ENCODE data around the gene PPP1R13L. TPM values are rescaled to one million over a fixed set of nuclear protein-coding genes. Genes with fewer than 3 reads are reported as not detected.
A peak's percentile ranks its signal among the peaks of the same experiment; 100 is the strongest.

Gene PPP1R13L
- total RNA-seq, 1 donor: 2.8 TPM

- peak overlapping the region; percentile 59 for H3K4me3 ChIP-seq (ENCODE audit: low read depth, low read length)
- DNase-seq (ENCODE audit: low read depth): peak; percentile 27
- TF ChIP-seq, protein P1, sequence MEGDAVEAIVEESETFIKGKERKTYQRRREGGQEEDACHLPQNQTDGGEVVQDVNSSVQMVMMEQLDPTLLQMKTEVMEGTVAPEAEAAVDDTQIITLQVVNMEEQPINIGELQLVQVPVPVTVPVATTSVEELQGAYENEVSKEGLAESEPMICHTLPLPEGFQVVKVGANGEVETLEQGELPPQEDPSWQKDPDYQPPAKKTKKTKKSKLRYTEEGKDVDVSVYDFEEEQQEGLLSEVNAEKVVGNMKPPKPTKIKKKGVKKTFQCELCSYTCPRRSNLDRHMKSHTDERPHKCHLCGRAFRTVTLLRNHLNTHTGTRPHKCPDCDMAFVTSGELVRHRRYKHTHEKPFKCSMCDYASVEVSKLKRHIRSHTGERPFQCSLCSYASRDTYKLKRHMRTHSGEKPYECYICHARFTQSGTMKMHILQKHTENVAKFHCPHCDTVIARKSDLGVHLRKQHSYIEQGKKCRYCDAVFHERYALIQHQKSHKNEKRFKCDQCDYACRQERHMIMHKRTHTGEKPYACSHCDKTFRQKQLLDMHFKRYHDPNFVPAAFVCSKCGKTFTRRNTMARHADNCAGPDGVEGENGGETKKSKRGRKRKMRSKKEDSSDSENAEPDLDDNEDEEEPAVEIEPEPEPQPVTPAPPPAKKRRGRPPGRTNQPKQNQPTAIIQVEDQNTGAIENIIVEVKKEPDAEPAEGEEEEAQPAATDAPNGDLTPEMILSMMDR (IDR thresholded peaks at IDR 0.05; ENCODE audit: insufficient read depth, low read length): no peak
Measured at GRCh38 chr19:45442778-45443461, 38.1 kb upstream of the PPP1R13L start.

DNA sequence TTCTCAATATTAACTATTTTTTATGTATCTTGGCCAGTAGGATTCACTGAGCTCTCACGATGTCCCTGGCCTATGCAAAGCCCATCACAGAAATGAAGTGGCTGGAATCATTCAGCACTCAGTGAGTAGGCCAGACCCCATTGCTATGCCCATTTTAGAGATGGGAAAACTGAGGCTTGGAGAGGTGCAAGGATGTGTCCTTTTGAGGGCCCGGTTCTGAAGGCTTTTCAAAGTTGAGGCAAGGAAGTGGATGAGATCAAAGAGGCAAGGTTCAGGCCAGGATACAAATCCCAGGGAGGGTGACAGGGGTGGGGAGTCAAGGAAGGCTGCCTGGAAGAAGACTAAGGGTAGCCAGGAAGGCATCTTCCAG lies 37.5 kb upstream of the PPP1R13L start:
- TF ChIP-seq, protein P1 (IDR thresholded peaks at IDR 0.05; ENCODE audit: insufficient read depth, low read length): no peak
- DNase-seq (ENCODE audit: low read depth): no peak
- no peak overlapping the region for H3K4me3 ChIP-seq (ENCODE audit: low read depth, low read length)

- no peak for DNase-seq (ENCODE audit: low read depth)
- H3K4me3 ChIP-seq (ENCODE audit: low read depth, low read length): no peak overlapping the region
- TF ChIP-seq, protein P1 (IDR thresholded peaks at IDR 0.05; ENCODE audit: insufficient read depth, low read length): no peak
Measured at GRCh38 chr19:45440873-45441654, 36.2 kb upstream of the PPP1R13L start.

DNA sequence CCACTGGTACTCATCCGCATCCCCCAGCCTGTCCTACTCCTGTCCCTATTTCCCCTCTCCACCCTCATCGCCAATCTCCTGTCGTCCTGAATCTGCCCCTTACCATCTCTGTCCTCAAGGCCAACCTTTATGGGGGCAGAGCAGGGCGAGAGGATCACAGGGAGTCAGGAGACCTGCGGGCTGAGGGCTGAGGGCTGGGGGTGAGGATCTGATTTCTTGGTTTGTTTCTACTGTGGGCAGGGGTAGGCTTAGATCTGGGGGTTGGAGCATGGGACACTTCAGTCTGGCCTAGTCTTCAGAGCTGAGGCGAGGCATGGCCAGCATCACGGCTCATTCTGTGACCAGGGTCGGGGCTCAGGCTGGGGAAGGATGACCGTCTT lies 35.4 kb upstream of the PPP1R13L start:
- DNase-seq (ENCODE audit: low read depth): no peak
- TF ChIP-seq, protein P1 (IDR thresholded peaks at IDR 0.05; ENCODE audit: insufficient read depth, low read length): no peak
- peak overlapping the region; percentile 64 for H3K4me3 ChIP-seq (ENCODE audit: low read depth, low read length)

- peak; percentile 76 for DNase-seq (ENCODE audit: low read depth)
- TF ChIP-seq, protein P1 (IDR thresholded peaks at IDR 0.05; ENCODE audit: insufficient read depth, low read length): peak; percentile 95
- peak overlapping the region; percentile 64 for H3K4me3 ChIP-seq (ENCODE audit: low read depth, low read length)
Measured at GRCh38 chr19:45439569-45440258, 34.8 kb upstream of the PPP1R13L start.

- DNase-seq (ENCODE audit: low read depth): no peak
- H3K4me3 ChIP-seq (ENCODE audit: low read depth, low read length): peak overlapping the region; percentile 64
- TF ChIP-seq, protein P1 (IDR thresholded peaks at IDR 0.05; ENCODE audit: insufficient read depth, low read length): no peak
Measured at GRCh38 chr19:45439190-45439568, 34.3 kb upstream of the PPP1R13L start.
